GM10847 (cell line): ENCODE measurements around the gene IGSF5.

Experiments used
- POLR2A ChIP-seq: IDR thresholded peaks from 2 replicates; pipeline ENCODE4 v1.6.1; 2011; ENCODE audit not compliant: insufficient read length; ENCODE audit errors: extremely low read depth

The IGSF5 gene

GRCh38 chr21:39843916-39844315 is 98.9 kb downstream of the IGSF5 start:
- TF ChIP-seq POLR2A = no peak

- no peak for TF ChIP-seq POLR2A
Observed at GRCh38 chr21:39845571-39846130, 100.7 kb downstream of the IGSF5 start.

GRCh38 chr21:39847877-39848276 is 102.9 kb downstream of the IGSF5 start:
- no peak for TF ChIP-seq POLR2A

- TF ChIP-seq POLR2A = no peak
Observed at GRCh38 chr21:39849014-39849655, 104.2 kb downstream of the IGSF5 start.

- TF ChIP-seq POLR2A = no peak
Observed at GRCh38 chr21:39850333-39850732, 105.3 kb downstream of the IGSF5 start.

- TF ChIP-seq POLR2A = no peak
Observed at GRCh38 chr21:39851002-39851618, 106.1 kb downstream of the IGSF5 start.
